ENCODE data around the gene UBL4A. TPM values are rescaled to one million over a fixed set of nuclear protein-coding genes. Genes with fewer than 3 reads are reported as not detected.

UBL4A gene
- 51.1 and 57.8 TPM in 2 replicates for total RNA-seq

GRCh38 chrX:154486396-154487207, at the start of gene UBL4A:
Gene UBL4A, minus strand, starts transcription at chrX:154486615. Its CDS starts 31 bp downstream, at chrX:154486584.
- DNase-seq = peak; percentile 50

- DNase-seq = no peak
Observed at GRCh38 chrX:154535892-154536291, 49.5 kb upstream of the UBL4A start.

- DNase-seq = peak; percentile 84
Observed at GRCh38 chrX:154534526-154535322, 48.3 kb upstream of the UBL4A start.

GRCh38 chrX:154532690-154533089, 46.3 kb upstream of the UBL4A start:
- DNase-seq = no peak

DNA sequence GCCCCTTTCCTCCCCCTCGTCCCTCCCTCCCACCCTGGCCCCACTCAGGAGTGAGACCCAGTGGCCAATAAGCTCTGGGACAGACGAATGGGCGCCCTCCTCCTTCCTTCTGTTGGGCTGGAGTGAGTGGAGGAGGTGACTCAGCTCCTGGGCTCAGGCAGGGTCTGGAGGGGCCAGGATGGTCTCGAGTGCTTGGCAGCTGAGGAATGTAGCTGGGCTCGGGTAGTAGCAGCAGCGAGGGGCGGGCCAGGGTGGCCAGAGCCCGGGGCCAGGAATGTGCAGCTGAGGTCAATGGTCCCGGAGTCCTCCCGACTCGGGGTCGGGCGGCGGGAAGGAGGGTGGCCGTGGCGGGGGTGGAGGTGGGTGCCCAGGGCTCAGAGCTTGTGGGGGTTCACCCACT, 45.2 kb upstream of the UBL4A start:
- no peak for DNase-seq

GRCh38 chrX:154530286-154530685, 43.9 kb upstream of the UBL4A start:
- no peak for DNase-seq

DNA sequence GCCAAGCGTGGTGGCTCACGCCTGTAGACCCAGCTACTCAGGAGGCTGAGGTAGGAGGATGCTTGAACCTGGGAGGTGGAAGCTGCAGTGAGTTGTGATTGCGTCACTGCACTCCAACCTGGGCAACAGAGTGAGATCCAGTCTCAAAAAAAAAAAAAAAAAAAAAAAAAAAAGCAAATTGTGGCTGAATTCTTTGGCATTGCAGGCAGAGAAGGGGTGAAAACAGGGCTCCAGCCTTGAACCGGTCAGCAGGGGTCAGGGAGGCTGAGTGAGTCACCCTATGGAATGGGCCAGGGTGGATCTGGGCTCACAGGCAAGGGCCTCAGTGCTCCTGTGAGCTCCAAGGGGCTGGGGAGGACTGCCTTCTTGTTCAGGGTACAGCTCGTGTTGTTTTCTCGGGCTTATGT, 42.8 kb upstream of the UBL4A start:
- no peak for DNase-seq

- DNase-seq = peak; percentile 73
Observed at GRCh38 chrX:154526901-154527675, 40.7 kb upstream of the UBL4A start.

- DNase-seq = no peak
Observed at GRCh38 chrX:154525606-154526490, 39.4 kb upstream of the UBL4A start.

GRCh38 chrX:154519389-154519788, 33.0 kb upstream of the UBL4A start:
- no peak for DNase-seq

DNA sequence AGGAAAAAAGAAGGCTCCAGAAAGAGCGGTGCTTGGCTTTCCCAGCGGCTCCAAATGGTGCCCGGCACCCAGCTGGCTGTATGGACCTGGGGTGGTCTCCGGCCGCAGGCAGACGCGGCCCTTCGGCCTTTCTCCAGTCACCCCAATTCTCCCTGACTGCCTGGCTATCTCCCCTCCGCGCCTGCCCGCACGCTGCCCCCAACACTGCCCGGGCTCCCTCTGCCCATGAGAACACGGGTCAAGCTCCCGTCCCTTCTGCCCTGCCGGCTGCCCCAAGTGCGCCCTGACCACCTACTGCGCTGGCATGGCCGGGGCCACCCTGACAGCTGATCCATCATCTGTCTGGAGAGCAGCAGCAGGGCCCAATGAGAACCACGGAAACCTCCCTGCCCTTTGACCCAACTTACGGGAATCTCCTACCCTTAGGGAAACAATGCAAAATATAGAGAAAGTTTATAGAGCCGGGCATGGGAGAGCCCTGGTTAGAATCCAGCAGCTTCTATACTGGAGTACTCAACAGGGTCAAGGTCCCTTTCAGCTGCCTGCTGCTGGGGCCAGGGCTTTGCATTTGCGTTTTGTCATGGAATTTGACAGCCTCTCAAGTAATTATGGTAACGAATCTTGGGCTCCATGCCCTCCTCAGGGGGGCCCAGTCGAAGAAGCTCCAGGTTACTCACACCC, 30.8 kb upstream of the UBL4A start:
- DNase-seq = no peak

DNA sequence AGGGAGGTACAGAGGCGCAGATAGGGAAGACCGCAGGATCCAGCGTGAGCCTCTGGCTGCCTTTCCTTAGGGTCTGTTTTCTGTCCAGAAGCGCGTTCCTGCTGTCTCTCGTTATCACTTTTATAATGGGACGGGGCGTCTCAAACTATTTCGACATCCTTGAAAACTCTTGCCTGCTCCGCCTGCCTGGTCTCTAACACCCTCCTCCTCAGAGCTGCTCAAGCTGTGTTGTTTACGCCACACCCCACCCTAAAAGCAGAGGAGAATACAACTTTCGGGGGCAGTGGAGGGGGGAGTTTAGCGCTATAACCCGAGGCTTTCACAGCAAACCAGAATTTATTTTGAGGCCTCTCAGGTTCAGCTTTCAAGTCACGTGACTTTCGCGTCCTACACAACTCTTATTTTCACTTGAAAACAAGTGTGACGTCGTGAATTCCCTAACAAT, 30.3 kb upstream of the UBL4A start:
- peak; percentile 69 for DNase-seq

DNA sequence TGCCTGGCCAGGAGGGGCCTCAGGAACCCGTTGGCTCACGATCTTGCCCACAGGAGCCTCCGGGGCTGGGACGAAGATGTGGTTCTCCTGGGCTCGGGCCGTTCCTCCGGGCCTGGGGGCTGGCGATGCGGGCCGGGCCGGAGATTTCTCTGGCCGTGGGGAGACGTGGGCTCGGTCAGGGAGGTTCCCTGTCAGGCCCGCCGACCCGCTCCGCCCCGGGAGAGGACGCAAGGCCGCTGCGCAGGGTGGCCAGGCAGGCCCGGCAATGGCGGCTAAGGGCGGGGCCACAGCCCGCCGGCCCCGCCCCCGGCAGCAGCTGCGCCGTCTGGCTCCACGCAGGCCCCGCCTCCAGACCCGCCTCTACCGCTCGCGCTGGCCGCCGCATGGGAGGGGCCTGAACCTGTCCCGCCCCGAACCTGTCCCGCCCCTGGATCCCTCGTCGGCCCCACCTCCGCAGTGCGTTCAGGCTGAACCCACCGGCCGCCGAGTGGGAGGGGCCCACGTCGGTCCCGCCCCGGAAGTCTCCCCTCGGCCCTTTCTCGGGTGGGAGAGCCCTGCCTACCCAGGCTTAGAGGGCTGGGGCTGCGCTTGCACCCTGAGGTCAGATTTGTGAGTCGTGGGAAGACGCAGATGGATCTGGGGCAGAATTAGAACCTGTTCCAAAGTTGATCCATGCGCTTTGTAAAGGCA, 29.7 kb upstream of the UBL4A start, which contains the start of gene FAM3A:
TSS of gene FAM3A (minus strand) at position 267 of the 690 bp plus-strand sequence. CDS start 460 bp downstream, outside the sequence.
- DNase-seq = peak; percentile 91

- peak; percentile 9 for DNase-seq
Observed at GRCh38 chrX:154515090-154515965, 28.9 kb upstream of the UBL4A start.

- no peak for DNase-seq
Observed at GRCh38 chrX:154513716-154514115, 27.3 kb upstream of the UBL4A start.

GRCh38 chrX:154512879-154513553, 26.6 kb upstream of the UBL4A start:
- no peak for DNase-seq

- no peak for DNase-seq
Observed at GRCh38 chrX:154511761-154512160, 25.3 kb upstream of the UBL4A start.

DNA sequence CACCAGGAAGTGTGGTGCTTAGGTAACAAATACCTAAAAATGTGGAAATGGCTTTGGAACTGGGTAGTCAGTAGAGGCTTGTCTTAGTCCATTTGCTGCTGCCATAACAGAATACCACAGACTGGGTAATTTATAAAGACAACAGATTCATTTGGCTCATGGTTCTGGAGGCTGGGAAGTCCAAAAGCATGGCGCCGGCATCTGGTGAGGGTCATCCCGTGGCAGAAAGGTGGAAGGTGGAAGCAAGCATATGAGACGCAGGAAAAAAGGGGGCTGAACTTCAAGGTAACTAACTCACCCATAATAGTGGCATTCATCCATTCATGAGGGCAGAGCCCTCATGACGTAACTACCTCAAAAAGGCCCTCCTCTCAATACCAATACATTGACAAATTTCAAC, 23.0 kb upstream of the UBL4A start:
- no peak for DNase-seq

GRCh38 chrX:154508384-154508745, 21.9 kb upstream of the UBL4A start:
- no peak for DNase-seq
